GM12878 (cell line): ENCODE data around the gene SPAG16. TPM values are rescaled to one million over a fixed set of nuclear protein-coding genes. Genes with fewer than 3 reads are reported as not detected.

Experiments used
- ATAC-seq: fragments of 200-7000 bp; cut with Tn5 transposase; 3 replicates; pipeline ENCODE4 v1.9.1; 2020; ENCODE audit warnings: mild to moderate bottlenecking, moderate library complexity
- BruUV-seq: library from RNA; stranded (reverse); fragments of 400-500 nt; replicated peaks from 2 replicates; lab custom pipeline; 2021; lab: Mats Ljungman, UMichigan
- CTCF ChIA-PET: fragments of 300-600 bp; sonication (Branson Sonifier 250); formaldehyde crosslinking; extraction: SDS; loops from one replicate; lab custom pipeline; 2021; ENCODE audit warnings: inconsistent platforms; lab: Yijun Ruan, JAX
- POLR2A ChIA-PET: fragments of 350-600 bp; formaldehyde crosslinking; extraction: SDS; loops from one replicate; lab custom pipeline; 2021; ENCODE audit warnings: inconsistent platforms; lab: Charles Lee
- RAD21 ChIA-PET: fragments of 300-600 bp; sonication (Branson Sonifier 250); formaldehyde crosslinking; loops from one replicate; lab custom pipeline; 2023; ENCODE audit warnings: antibody characterized with exemption; ENCODE audit not compliant: unreplicated experiment; lab: Charles Lee
- SMC1A ChIA-PET: fragments of 300-600 bp; sonication (Branson Sonifier 250); formaldehyde crosslinking; loops from one replicate; lab custom pipeline; 2023; ENCODE audit not compliant: unreplicated experiment, uncharacterized antibody; lab: Charles Lee
- DNase-seq: peaks from one replicate; pipeline ENCODE4 v3.0.0-alpha.2; 2011; ENCODE audit warnings: low read depth, low spot score
- FAIRE-seq: peaks from 3 replicates; lab custom pipeline; 2011; peaks lifted over from hg19 to GRCh38; lab: Jason Lieb, UNC
- H2AFZ ChIP-seq: 2 replicates; pipeline ENCODE4 v1.6.0; 2011; ENCODE audit warnings: low read depth, low read length, control low read depth; ENCODE audit not compliant: control insufficient read depth
- H3K27ac ChIP-seq: 2 replicates; pipeline ENCODE4 v1.5.1; 2011; ENCODE audit warnings: control low read depth; ENCODE audit not compliant: control insufficient read depth, insufficient read depth
- H3K27me3 ChIP-seq, 2 experiments: replicated peaks in 1 of 2; 2 replicates each; pipeline versions ENCODE4 v1.6.0 to v1.6.1; 2011; ENCODE audit warnings: low read length in 1 of 2; ENCODE audit not compliant: control insufficient read depth in 2 of 2, insufficient read depth in 2 of 2
- H3K36me3 ChIP-seq, 2 experiments: 2 replicates each; pipeline ENCODE4 v1.5.1; 2011; ENCODE audit warnings: low read length in 1 of 2; ENCODE audit not compliant: control insufficient read depth in 2 of 2, insufficient read depth in 2 of 2
- H3K4me1 ChIP-seq: 2 replicates; pipeline ENCODE4 v1.6.1; 2011; ENCODE audit warnings: mild to moderate bottlenecking, low read length, moderate library complexity, mixed read lengths; ENCODE audit not compliant: control insufficient read depth, insufficient read depth
- H3K4me2 ChIP-seq: 2 replicates; pipeline ENCODE4 v1.6.0; 2011; ENCODE audit warnings: control low read depth; ENCODE audit not compliant: control insufficient read depth, insufficient read depth
- H3K4me3 ChIP-seq: fragments of 200-600 bp; sonication (generic); 2 replicates; pipeline ENCODE4 v1.5.1; 2016
- H3K79me2 ChIP-seq: 2 replicates; pipeline ENCODE4 v1.6.0; 2011; ENCODE audit warnings: low read length; ENCODE audit not compliant: control insufficient read depth, insufficient read depth
- H3K9ac ChIP-seq: 2 replicates; pipeline ENCODE4 v1.8.0; 2011; ENCODE audit warnings: low read length, control low read depth, mixed read lengths; ENCODE audit not compliant: control insufficient read depth, insufficient read depth
- H3K9me3 ChIP-seq: replicated peaks from 3 replicates; pipeline ENCODE4 v1.5.1; 2011; ENCODE audit warnings: mild to moderate bottlenecking, low read length; ENCODE audit not compliant: control insufficient read depth, insufficient read depth
- H4K20me1 ChIP-seq: 2 replicates; pipeline ENCODE4 v1.6.0; 2011; ENCODE audit not compliant: control insufficient read depth, insufficient read depth
- CHD4 ChIP-seq: fragments of 200-600 bp; sonication (generic); IDR thresholded peaks from 2 replicates; pipeline ENCODE4 v1.6.1; 2016; ENCODE audit warnings: mild to moderate bottlenecking
- CREB1 ChIP-seq: IDR thresholded peaks from 2 replicates; pipeline ENCODE4 v1.6.1; 2012; ENCODE audit warnings: low read depth, mild to moderate bottlenecking, inconsistent platforms
- FOXK2 ChIP-seq: fragments of 450-650 bp; IDR thresholded peaks from 2 replicates; pipeline ENCODE4 v1.6.1; 2017; ENCODE audit warnings: mild to moderate bottlenecking, moderate library complexity
- KLF5 ChIP-seq: fragments of 450-650 bp; IDR thresholded peaks from 2 replicates; pipeline ENCODE4 v1.6.1; 2014; ENCODE audit warnings: mild to moderate bottlenecking; ENCODE audit not compliant: partially characterized antibody
- NR2C2 ChIP-seq: IDR thresholded peaks from 2 replicates; pipeline ENCODE4 v1.6.1; 2011; ENCODE audit warnings: borderline replicate concordance, low read depth; ENCODE audit not compliant: control insufficient read depth, insufficient read length
- POLR2AphosphoS2 ChIP-seq: IDR thresholded peaks from 2 replicates; pipeline ENCODE4 v1.6.1; 2011; ENCODE audit warnings: low read depth, mild to moderate bottlenecking, low read length, improper control_type of control experiment, moderate library complexity
- SMC3 ChIP-seq: IDR thresholded peaks from 2 replicates; pipeline ENCODE4 v1.6.1; 2011; ENCODE audit warnings: low read length, improper control_type of control experiment, borderline replicate concordance
- ZNF217 ChIP-seq: fragments of 450-650 bp; IDR thresholded peaks from 2 replicates; pipeline ENCODE4 v1.6.1; 2017; ENCODE audit warnings: antibody characterized with exemption, mild to moderate bottlenecking
- WGBS: methylation state at CpG from one replicate; pipeline ENCODE4 v1.1.6; 2016; ENCODE audit warnings: low lambda C conversion rate; ENCODE audit not compliant: insufficient replicate concordance, insufficient coverage; ENCODE audit errors: missing lambda C conversion rate; 5-methylcytosine and 5-hydroxymethylcytosine counted together
- in situ Hi-C: fragments of 300-500 bp; cut with MboI; formaldehyde crosslinking; loops from 9 replicates; pipeline ENCODE4 v1.14.3; 2018; ENCODE audit warnings: mixed read lengths
- intact Hi-C: fragments of 100-400 bp; cut with micrococcal nuclease; formaldehyde crosslinking; loops from one replicate; pipeline ENCODE4 v1.14.2; 2022; ENCODE audit not compliant: unreplicated experiment
- polyA plus RNA-seq, 11 experiments: library from polyadenylated mRNA; depleted of rRNA in 4 of 11; unstranded in 6 of 11; stranded (reverse) in 5 of 11; fragments of >200 nt; fragmentation: Nextera tagmentation in 4 of 11; fragmentation: Illumina TruSeq in 1 of 11; extraction: Ambion mirVana in 4 of 11; extraction: Trizol in 1 of 11; gene quantifications; 1 replicate in 1 of 11; 2 replicates in 10 of 11; pipeline versions ENCODE4 v1.2.1 to v1.2.3, GENCODE V29; 2011 to 2016; ENCODE audit warnings: inconsistent platforms in 2 of 11, missing spikeins in 2 of 11, low read depth in 1 of 11
- total RNA-seq, 4 experiments: library from RNA; depleted of rRNA in 3 of 4; stranded (reverse); fragments of >200 nt in 3 of 4; fragmentation: Illumina TruSeq in 1 of 4; extraction: Trizol in 1 of 4; gene quantifications; 2 replicates each; pipeline versions ENCODE4 v1.2.1 to v1.2.3, GENCODE V29; 2013 to 2021
- TF ChIP-seq, protein P1 (sequence below): IDR thresholded peaks from 2 replicates; pipeline ENCODE4 v1.6.1; 2011; ENCODE audit warnings: mild to moderate bottlenecking, low read depth, low read length, moderate library complexity; ENCODE audit not compliant: insufficient replicate concordance
- TF ChIP-seq, protein P2 (sequence below): fragments of 450-650 bp; IDR thresholded peaks from 2 replicates; pipeline ENCODE4 v1.6.1; 2016; ENCODE audit warnings: mild to moderate bottlenecking, moderate library complexity, borderline replicate concordance
- TF ChIP-seq, protein P3 (sequence below): IDR thresholded peaks from 2 replicates; pipeline ENCODE4 v1.6.1; 2012; ENCODE audit warnings: improper control_type of control experiment, low read depth, low read length; ENCODE audit not compliant: insufficient replicate concordance
- TF ChIP-seq, protein P4 (sequence below): IDR thresholded peaks from 2 replicates; pipeline ENCODE4 v1.6.1; 2011; ENCODE audit warnings: borderline replicate concordance, low read depth, mild to moderate bottlenecking, moderate library complexity, low read length; ENCODE audit not compliant: insufficient read depth, poor library complexity, severe bottlenecking

Gene SPAG16
- total and polyA plus RNA-seq, 10 of the 15 experiments (the other 5 are each of a cell fraction or from before 2014, with no cell fraction given), result 6.0 to 25.0 (median 15.2) TPM

DNA sequence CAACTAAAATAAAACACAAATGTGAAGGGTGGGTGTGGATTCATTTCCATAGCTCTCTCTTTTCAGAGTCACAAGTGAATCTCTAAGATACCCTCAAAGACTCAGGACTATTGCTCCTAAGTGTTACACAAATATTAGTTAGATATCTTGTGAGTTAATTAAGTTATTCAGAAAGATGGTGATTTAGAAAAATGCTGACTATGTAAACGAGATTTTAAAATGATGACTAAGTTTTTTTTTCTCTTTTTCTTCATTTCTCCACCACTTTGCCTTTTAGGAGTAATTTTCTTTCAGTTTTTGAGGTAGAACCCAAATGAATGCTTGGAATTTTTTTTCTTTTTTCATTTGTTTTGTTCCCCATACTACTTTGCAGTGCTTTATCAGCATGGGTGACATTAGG lies 479.7 kb downstream of the SPAG16 start:
- H2AFZ ChIP-seq, result no peak overlapping the region
- FAIRE-seq (no peak), DNase-seq (no peak), ATAC-seq (no peak)
- H3K79me2 ChIP-seq, result no peaks in the 10 kb centered on the region
- no peaks in the 10 kb centered on the region for H3K9me3 ChIP-seq
- RAD21 ChIA-PET, result interaction anchor here (1.9 kb wide), 1 partner anchor 12 kb away, joined by 10 read pairs; no protein-coding TSS in a partner anchor
- H3K4me3 ChIP-seq, result no peak overlapping the region
- no peak overlapping the region for H3K4me2 ChIP-seq
- WGBS, result 0% methylated on average over 1 of the region's 1 CpG
- in situ Hi-C loops, result no loop called here
- H3K4me1 ChIP-seq, result peaks cover 14% of the 10 kb centered on the region
- intact Hi-C loops, result no loop called here
- no peak overlapping the region for H3K27ac ChIP-seq
- H3K27me3 ChIP-seq, result no peaks in the 10 kb centered on the region
- CTCF ChIA-PET, result interaction anchor here (1.0 kb wide), 1 partner anchor 761 kb away, joined by 3 read pairs; no protein-coding TSS in a partner anchor
- H3K36me3 ChIP-seq, result no peaks in the 10 kb centered on the region
- POLR2A ChIA-PET, result no interaction called here
- SMC1A ChIA-PET, result interaction anchor here (1.6 to 6.5 kb wide), 2 partner anchors 12 to 24 kb away, joined by 4 to 84 read pairs; no protein-coding TSS in a partner anchor
- no TSS peak for BruUV-seq
- no peaks in the 10 kb centered on the region for H4K20me1 ChIP-seq
- no peak overlapping the region for H3K9ac ChIP-seq
- no peak for TF ChIP-seq NR2C2
- TF ChIP-seq ZNF217, result no peak
- TF ChIP-seq, protein P1, sequence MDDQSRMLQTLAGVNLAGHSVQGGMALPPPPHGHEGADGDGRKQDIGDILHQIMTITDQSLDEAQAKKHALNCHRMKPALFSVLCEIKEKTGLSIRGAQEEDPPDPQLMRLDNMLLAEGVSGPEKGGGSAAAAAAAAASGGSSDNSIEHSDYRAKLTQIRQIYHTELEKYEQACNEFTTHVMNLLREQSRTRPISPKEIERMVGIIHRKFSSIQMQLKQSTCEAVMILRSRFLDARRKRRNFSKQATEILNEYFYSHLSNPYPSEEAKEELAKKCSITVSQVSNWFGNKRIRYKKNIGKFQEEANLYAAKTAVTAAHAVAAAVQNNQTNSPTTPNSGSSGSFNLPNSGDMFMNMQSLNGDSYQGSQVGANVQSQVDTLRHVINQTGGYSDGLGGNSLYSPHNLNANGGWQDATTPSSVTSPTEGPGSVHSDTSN, result no peak
- TF ChIP-seq, protein P2, sequence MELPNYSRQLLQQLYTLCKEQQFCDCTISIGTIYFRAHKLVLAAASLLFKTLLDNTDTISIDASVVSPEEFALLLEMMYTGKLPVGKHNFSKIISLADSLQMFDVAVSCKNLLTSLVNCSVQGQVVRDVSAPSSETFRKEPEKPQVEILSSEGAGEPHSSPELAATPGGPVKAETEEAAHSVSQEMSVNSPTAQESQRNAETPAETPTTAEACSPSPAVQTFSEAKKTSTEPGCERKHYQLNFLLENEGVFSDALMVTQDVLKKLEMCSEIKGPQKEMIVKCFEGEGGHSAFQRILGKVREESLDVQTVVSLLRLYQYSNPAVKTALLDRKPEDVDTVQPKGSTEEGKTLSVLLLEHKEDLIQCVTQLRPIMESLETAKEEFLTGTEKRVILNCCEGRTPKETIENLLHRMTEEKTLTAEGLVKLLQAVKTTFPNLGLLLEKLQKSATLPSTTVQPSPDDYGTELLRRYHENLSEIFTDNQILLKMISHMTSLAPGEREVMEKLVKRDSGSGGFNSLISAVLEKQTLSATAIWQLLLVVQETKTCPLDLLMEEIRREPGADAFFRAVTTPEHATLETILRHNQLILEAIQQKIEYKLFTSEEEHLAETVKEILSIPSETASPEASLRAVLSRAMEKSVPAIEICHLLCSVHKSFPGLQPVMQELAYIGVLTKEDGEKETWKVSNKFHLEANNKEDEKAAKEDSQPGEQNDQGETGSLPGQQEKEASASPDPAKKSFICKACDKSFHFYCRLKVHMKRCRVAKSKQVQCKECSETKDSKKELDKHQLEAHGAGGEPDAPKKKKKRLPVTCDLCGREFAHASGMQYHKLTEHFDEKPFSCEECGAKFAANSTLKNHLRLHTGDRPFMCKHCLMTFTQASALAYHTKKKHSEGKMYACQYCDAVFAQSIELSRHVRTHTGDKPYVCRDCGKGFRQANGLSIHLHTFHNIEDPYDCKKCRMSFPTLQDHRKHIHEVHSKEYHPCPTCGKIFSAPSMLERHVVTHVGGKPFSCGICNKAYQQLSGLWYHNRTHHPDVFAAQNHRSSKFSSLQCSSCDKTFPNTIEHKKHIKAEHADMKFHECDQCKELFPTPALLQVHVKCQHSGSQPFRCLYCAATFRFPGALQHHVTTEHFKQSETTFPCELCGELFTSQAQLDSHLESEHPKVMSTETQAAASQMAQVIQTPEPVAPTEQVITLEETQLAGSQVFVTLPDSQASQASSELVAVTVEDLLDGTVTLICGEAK, result no peak
- TF ChIP-seq, protein P3, sequence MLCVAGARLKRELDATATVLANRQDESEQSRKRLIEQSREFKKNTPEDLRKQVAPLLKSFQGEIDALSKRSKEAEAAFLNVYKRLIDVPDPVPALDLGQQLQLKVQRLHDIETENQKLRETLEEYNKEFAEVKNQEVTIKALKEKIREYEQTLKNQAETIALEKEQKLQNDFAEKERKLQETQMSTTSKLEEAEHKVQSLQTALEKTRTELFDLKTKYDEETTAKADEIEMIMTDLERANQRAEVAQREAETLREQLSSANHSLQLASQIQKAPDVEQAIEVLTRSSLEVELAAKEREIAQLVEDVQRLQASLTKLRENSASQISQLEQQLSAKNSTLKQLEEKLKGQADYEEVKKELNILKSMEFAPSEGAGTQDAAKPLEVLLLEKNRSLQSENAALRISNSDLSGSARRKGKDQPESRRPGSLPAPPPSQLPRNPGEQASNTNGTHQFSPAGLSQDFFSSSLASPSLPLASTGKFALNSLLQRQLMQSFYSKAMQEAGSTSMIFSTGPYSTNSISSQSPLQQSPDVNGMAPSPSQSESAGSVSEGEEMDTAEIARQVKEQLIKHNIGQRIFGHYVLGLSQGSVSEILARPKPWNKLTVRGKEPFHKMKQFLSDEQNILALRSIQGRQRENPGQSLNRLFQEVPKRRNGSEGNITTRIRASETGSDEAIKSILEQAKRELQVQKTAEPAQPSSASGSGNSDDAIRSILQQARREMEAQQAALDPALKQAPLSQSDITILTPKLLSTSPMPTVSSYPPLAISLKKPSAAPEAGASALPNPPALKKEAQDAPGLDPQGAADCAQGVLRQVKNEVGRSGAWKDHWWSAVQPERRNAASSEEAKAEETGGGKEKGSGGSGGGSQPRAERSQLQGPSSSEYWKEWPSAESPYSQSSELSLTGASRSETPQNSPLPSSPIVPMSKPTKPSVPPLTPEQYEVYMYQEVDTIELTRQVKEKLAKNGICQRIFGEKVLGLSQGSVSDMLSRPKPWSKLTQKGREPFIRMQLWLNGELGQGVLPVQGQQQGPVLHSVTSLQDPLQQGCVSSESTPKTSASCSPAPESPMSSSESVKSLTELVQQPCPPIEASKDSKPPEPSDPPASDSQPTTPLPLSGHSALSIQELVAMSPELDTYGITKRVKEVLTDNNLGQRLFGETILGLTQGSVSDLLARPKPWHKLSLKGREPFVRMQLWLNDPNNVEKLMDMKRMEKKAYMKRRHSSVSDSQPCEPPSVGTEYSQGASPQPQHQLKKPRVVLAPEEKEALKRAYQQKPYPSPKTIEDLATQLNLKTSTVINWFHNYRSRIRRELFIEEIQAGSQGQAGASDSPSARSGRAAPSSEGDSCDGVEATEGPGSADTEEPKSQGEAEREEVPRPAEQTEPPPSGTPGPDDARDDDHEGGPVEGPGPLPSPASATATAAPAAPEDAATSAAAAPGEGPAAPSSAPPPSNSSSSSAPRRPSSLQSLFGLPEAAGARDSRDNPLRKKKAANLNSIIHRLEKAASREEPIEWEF, result no peak
- no peak for TF ChIP-seq CREB1
- no peak for TF ChIP-seq FOXK2
- TF ChIP-seq, protein P4, sequence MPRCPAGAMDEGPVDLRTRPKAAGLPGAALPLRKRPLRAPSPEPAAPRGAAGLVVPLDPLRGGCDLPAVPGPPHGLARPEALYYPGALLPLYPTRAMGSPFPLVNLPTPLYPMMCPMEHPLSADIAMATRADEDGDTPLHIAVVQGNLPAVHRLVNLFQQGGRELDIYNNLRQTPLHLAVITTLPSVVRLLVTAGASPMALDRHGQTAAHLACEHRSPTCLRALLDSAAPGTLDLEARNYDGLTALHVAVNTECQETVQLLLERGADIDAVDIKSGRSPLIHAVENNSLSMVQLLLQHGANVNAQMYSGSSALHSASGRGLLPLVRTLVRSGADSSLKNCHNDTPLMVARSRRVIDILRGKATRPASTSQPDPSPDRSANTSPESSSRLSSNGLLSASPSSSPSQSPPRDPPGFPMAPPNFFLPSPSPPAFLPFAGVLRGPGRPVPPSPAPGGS, result no peak
- TF ChIP-seq CHD4, result no peak
- no peak for TF ChIP-seq SMC3
- TF ChIP-seq POLR2AphosphoS2, result no peak
- no peak for TF ChIP-seq KLF5
